Neural cell (in vitro differentiated cells): ENCODE data around the gene STK10. TPM values are rescaled to one million over a fixed set of nuclear protein-coding genes. Genes with fewer than 3 reads are reported as not detected.

ENCODE experiments used
- H2AFZ ChIP-seq: fragments of 200-600, 300-800 bp; sonication (generic), shearing (Covaris generic); 2 replicates; pipeline ENCODE4 v1.6.0; 2014; ENCODE audit warnings: low read depth, mild to moderate bottlenecking, antibody characterized with exemption, low read length, moderate library complexity
- H3F3A ChIP-seq: fragments of 200-600 bp; shearing (Covaris generic); 2 replicates; pipeline ENCODE4 v1.6.1; 2016; ENCODE audit warnings: mild to moderate bottlenecking, moderate library complexity, mixed read lengths, antibody characterized with exemption, low read length; ENCODE audit not compliant: insufficient read depth, poor library complexity, severe bottlenecking
- H3K27ac ChIP-seq: fragments of 200-600, 300-800 bp; sonication (generic), shearing (Covaris generic); 2 replicates; pipeline ENCODE4 v1.5.1; 2014; ENCODE audit warnings: mild to moderate bottlenecking, low read length, moderate library complexity
- H3K27me3 ChIP-seq: fragments of 300-800, 200-600 bp; sonication (generic), shearing (Covaris generic); 2 replicates; pipeline ENCODE4 v1.6.0; 2014; ENCODE audit warnings: mild to moderate bottlenecking, low read depth, low read length, moderate library complexity; ENCODE audit not compliant: insufficient read depth
- H3K36me3 ChIP-seq: fragments of 300-800, 200-600 bp; sonication (generic), shearing (Covaris generic); 2 replicates; pipeline ENCODE4 v1.5.1; 2014; ENCODE audit warnings: mild to moderate bottlenecking, antibody characterized with exemption, low read length, moderate library complexity; ENCODE audit not compliant: insufficient read depth
- H3K4me2 ChIP-seq: fragments of 300-800, 200-600 bp; sonication (generic), shearing (Covaris generic); 2 replicates; pipeline ENCODE4 v1.6.0; 2014; ENCODE audit warnings: mild to moderate bottlenecking, low read length
- H3K4me3 ChIP-seq: fragments of 300-800, 200-600 bp; sonication (generic), shearing (Covaris generic); 2 replicates; pipeline ENCODE4 v1.5.1; 2014; ENCODE audit warnings: mild to moderate bottlenecking, low read length, moderate library complexity
- H3K79me2 ChIP-seq: fragments of 200-600 bp; shearing (Covaris generic); replicated peaks from 2 replicates; pipeline ENCODE4 v1.6.0; 2014; ENCODE audit warnings: mild to moderate bottlenecking, low read length, moderate library complexity; ENCODE audit not compliant: insufficient read depth
- H3K9ac ChIP-seq: fragments of 300-800, 200-600 bp; sonication (generic), shearing (Covaris generic); 2 replicates; pipeline ENCODE4 v1.6.1; 2016; ENCODE audit warnings: mild to moderate bottlenecking, low read length, mixed read lengths
- H3K9me2 ChIP-seq: fragments of 200-600 bp; shearing (Covaris generic); 2 replicates; pipeline ENCODE4 v1.6.1; 2016; ENCODE audit warnings: mild to moderate bottlenecking, low read length, mixed read lengths; ENCODE audit not compliant: insufficient read depth
- H3K9me3 ChIP-seq: fragments of 200-600, 300-800 bp; sonication (generic), shearing (Covaris generic); 2 replicates; pipeline ENCODE4 v1.6.1; 2016; ENCODE audit warnings: mild to moderate bottlenecking, mixed run types, low read length, moderate library complexity, mixed read lengths
- H4K20me1 ChIP-seq: fragments of 200-600 bp; shearing (Covaris generic); 2 replicates; pipeline ENCODE4 v1.6.1; 2016; ENCODE audit warnings: mild to moderate bottlenecking, mixed run types; ENCODE audit not compliant: insufficient read depth
- EP300 ChIP-seq: fragments of 450-650 bp; conservative IDR thresholded peaks from 2 replicates; pipeline ENCODE4 v1.6.1; 2014; ENCODE audit warnings: antibody characterized with exemption, mild to moderate bottlenecking, moderate library complexity; ENCODE audit not compliant: poor library complexity, severe bottlenecking
- EZH2 ChIP-seq: fragments of 200-600, 300-800 bp; shearing (Covaris generic), sonication (generic); IDR thresholded peaks from 2 replicates; pipeline ENCODE4 v1.6.1; 2014; ENCODE audit warnings: antibody characterized with exemption, low read length, borderline replicate concordance, mild to moderate bottlenecking; ENCODE audit not compliant: insufficient read depth, poor library complexity, severe bottlenecking
- MXI1 ChIP-seq: fragments of 450-650 bp; conservative IDR thresholded peaks from 2 replicates; pipeline ENCODE4 v1.6.1; 2014; ENCODE audit warnings: antibody characterized with exemption, mild to moderate bottlenecking; ENCODE audit not compliant: poor library complexity, severe bottlenecking
- POLR2AphosphoS5 ChIP-seq: IDR thresholded peaks from 2 replicates; pipeline ENCODE4 v1.6.1; 2012
- RAD21 ChIP-seq: fragments of 450-650 bp; conservative IDR thresholded peaks from 2 replicates; pipeline ENCODE4 v1.6.1; 2014; ENCODE audit warnings: antibody characterized with exemption, mild to moderate bottlenecking, moderate library complexity
- SMC3 ChIP-seq: fragments of 450-650 bp; conservative IDR thresholded peaks from 2 replicates; pipeline ENCODE4 v1.6.1; 2014; ENCODE audit warnings: antibody characterized with exemption, mild to moderate bottlenecking, moderate library complexity; ENCODE audit not compliant: poor library complexity
- TAF1 ChIP-seq: IDR thresholded peaks from 2 replicates; pipeline ENCODE4 v1.6.1; 2012; ENCODE audit warnings: low read depth
- polyA plus RNA-seq: library from polyadenylated mRNA; depleted of rRNA; stranded (reverse); fragments of >200 nt; gene quantifications from 2 replicates; pipeline ENCODE4 v1.2.3, GENCODE V29; 2014
- TF ChIP-seq, protein P1 (sequence below): fragments of 450-650 bp; IDR thresholded peaks from 2 replicates; pipeline ENCODE4 v1.5.1; 2014; ENCODE audit warnings: antibody characterized with exemption, mild to moderate bottlenecking, moderate library complexity; ENCODE audit not compliant: poor library complexity, severe bottlenecking
- TF ChIP-seq, protein P2 (sequence below): IDR thresholded peaks from 2 replicates; pipeline ENCODE4 v1.6.1; 2012; ENCODE audit warnings: borderline replicate concordance

Gene STK10
- polyA plus RNA-seq, 1 donor from 2014 or later = 8.2 TPM

DNA sequence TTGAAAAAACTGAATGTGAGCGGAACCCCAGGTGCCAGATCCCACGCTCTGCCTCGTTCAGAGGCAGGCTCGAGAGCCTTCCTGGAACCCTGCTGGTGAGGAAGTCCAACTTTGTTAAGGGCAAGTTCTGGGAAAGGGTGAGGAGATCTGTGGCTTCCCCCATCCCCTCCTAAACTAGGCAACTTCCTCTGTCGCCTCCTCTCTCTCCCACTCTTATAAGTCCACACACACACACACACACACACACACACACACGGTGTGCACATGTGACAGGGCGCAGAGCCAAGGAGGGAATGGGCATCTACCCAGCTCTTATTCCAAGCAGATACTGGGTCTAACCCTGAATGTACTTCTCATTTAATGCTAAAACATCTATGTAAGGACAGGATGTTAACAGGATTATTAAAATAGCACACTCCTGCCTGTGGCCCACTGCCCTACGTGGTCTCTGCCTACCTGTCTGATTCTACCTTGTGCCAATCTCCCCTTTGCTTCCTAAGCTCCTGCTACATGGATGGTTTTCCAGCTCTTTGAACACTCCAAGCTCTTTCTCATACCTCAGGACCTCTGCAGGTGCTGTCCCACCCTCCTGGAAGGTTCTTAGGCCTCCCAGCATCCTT lies 109.2 kb downstream of the STK10 start:
- no peaks in the 10 kb centered on the region for H3K79me2 ChIP-seq
- no peak overlapping the region for H3K4me2 ChIP-seq
- no peaks in the 10 kb centered on the region for H3K27me3 ChIP-seq
- H3K9ac ChIP-seq = no peak overlapping the region
- no peaks in the 10 kb centered on the region for H3K9me3 ChIP-seq
- H3F3A ChIP-seq = no peaks in the 10 kb centered on the region
- no peak overlapping the region for H3K27ac ChIP-seq
- no peak overlapping the region for H3K4me3 ChIP-seq
- H4K20me1 ChIP-seq = no peaks in the 10 kb centered on the region
- no peak overlapping the region for H2AFZ ChIP-seq
- no peaks in the 10 kb centered on the region for H3K9me2 ChIP-seq
- no peaks in the 10 kb centered on the region for H3K36me3 ChIP-seq
- TF ChIP-seq MXI1 = no peak
- TF ChIP-seq, protein P1, sequence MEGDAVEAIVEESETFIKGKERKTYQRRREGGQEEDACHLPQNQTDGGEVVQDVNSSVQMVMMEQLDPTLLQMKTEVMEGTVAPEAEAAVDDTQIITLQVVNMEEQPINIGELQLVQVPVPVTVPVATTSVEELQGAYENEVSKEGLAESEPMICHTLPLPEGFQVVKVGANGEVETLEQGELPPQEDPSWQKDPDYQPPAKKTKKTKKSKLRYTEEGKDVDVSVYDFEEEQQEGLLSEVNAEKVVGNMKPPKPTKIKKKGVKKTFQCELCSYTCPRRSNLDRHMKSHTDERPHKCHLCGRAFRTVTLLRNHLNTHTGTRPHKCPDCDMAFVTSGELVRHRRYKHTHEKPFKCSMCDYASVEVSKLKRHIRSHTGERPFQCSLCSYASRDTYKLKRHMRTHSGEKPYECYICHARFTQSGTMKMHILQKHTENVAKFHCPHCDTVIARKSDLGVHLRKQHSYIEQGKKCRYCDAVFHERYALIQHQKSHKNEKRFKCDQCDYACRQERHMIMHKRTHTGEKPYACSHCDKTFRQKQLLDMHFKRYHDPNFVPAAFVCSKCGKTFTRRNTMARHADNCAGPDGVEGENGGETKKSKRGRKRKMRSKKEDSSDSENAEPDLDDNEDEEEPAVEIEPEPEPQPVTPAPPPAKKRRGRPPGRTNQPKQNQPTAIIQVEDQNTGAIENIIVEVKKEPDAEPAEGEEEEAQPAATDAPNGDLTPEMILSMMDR = no peak
- TF ChIP-seq TAF1 = no peak
- TF ChIP-seq, protein P2, sequence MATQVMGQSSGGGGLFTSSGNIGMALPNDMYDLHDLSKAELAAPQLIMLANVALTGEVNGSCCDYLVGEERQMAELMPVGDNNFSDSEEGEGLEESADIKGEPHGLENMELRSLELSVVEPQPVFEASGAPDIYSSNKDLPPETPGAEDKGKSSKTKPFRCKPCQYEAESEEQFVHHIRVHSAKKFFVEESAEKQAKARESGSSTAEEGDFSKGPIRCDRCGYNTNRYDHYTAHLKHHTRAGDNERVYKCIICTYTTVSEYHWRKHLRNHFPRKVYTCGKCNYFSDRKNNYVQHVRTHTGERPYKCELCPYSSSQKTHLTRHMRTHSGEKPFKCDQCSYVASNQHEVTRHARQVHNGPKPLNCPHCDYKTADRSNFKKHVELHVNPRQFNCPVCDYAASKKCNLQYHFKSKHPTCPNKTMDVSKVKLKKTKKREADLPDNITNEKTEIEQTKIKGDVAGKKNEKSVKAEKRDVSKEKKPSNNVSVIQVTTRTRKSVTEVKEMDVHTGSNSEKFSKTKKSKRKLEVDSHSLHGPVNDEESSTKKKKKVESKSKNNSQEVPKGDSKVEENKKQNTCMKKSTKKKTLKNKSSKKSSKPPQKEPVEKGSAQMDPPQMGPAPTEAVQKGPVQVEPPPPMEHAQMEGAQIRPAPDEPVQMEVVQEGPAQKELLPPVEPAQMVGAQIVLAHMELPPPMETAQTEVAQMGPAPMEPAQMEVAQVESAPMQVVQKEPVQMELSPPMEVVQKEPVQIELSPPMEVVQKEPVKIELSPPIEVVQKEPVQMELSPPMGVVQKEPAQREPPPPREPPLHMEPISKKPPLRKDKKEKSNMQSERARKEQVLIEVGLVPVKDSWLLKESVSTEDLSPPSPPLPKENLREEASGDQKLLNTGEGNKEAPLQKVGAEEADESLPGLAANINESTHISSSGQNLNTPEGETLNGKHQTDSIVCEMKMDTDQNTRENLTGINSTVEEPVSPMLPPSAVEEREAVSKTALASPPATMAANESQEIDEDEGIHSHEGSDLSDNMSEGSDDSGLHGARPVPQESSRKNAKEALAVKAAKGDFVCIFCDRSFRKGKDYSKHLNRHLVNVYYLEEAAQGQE = no peak
- TF ChIP-seq EZH2 = no peak
- TF ChIP-seq EP300 = no peak
- TF ChIP-seq RAD21 = no peak
- TF ChIP-seq SMC3 = no peak
- no peak for TF ChIP-seq POLR2AphosphoS5

DNA sequence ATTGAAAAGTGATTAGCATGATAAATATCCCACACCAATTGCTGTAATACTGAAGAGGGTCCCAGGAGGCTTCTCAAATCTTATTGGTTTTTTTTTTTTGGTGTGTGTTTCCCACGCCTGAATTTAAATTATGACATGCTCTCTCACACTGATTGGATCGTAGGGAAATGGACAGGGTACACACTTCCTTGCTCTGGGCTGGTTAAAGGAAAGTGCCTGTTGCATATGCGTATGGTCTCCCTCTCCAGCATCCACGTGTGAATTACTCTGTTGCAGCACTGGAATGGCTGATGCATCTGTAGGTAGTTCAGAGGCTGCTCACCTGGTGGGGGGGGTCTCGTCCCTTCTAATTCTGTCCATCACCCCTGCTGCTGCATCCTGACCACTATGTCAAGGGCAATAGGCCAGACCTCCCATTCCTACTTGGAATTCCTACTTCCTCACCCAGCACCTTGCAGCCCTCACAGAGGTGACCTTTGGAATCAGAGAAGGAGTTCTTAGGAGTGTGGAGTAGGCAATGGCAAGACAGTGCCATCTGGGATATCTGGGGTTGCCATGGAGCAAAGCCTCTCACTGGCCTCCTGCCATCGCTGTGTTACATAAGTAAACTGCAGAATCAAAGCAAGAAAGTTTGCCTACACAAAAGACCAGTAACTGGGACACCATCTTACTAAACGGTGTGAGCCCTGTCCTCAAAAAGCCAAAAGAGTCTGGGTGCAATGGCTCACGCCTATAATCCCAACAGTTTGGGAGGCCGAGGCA lies 110.2 kb downstream of the STK10 start:
- no peak overlapping the region for H3K27ac ChIP-seq
- H3K4me2 ChIP-seq = no peak overlapping the region
- H3K9ac ChIP-seq = no peak overlapping the region
- TF ChIP-seq SMC3 = no peak
- no peak for TF ChIP-seq EZH2
- TF ChIP-seq TAF1 = no peak
- no peak for TF ChIP-seq MXI1
- no peak for TF ChIP-seq RAD21
- TF ChIP-seq, protein P2 = no peak
- no peak for TF ChIP-seq EP300
- TF ChIP-seq, protein P1 = no peak
- no peak for TF ChIP-seq POLR2AphosphoS5
- H4K20me1 ChIP-seq = no peaks in the 10 kb centered on the region
- no peaks in the 10 kb centered on the region for H3K79me2 ChIP-seq
- no peaks in the 10 kb centered on the region for H3K27me3 ChIP-seq
- H3K9me3 ChIP-seq = no peaks in the 10 kb centered on the region
- no peak overlapping the region for H3K4me3 ChIP-seq
- H3K36me3 ChIP-seq = no peaks in the 10 kb centered on the region
- no peaks in the 10 kb centered on the region for H3F3A ChIP-seq
- H2AFZ ChIP-seq = no peak overlapping the region
- no peaks in the 10 kb centered on the region for H3K9me2 ChIP-seq
